ENCODE data around the gene FNDC8. TPM values are rescaled to one million over a fixed set of nuclear protein-coding genes. Genes with fewer than 3 reads are reported as not detected.

Gene FNDC8
- total RNA-seq, 1 experiment from 2014 or later, result not detected

DNA sequence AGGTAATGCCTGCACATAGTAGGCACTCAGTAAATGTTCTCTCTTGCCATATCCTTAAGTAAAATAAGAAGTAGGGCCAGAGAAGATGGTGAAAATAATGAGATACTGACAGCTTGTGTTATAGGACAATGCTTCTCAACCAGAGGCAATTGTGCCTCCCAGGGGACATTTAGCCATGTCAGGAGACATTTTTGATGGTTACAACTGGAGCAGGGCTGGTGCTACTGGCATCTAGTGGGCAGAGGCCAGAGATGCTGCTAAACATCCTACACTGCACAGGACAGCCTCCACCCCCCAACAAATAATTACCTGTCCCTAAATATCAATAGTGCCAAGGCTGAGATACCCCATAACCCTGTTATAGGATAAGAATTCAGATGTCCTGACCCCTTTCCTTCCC lies 3.4 kb upstream of the FNDC8 start:
- peak; percentile 54 for DNase-seq (ENCODE audit: low spot score)
- TF ChIP-seq, protein P1, sequence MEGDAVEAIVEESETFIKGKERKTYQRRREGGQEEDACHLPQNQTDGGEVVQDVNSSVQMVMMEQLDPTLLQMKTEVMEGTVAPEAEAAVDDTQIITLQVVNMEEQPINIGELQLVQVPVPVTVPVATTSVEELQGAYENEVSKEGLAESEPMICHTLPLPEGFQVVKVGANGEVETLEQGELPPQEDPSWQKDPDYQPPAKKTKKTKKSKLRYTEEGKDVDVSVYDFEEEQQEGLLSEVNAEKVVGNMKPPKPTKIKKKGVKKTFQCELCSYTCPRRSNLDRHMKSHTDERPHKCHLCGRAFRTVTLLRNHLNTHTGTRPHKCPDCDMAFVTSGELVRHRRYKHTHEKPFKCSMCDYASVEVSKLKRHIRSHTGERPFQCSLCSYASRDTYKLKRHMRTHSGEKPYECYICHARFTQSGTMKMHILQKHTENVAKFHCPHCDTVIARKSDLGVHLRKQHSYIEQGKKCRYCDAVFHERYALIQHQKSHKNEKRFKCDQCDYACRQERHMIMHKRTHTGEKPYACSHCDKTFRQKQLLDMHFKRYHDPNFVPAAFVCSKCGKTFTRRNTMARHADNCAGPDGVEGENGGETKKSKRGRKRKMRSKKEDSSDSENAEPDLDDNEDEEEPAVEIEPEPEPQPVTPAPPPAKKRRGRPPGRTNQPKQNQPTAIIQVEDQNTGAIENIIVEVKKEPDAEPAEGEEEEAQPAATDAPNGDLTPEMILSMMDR (conservative IDR thresholded peaks at IDR 0.05; ENCODE audit: low read depth, low read length), result peak; percentile 24; the same call in 1 of the 2 replicates
- TF ChIP-seq EZH2 (IDR thresholded peaks at IDR 0.05; ENCODE audit: borderline replicate concordance, low read depth, low read length, poor library complexity, severe bottlenecking), result no peak
- H3K36me3 ChIP-seq (ENCODE audit: insufficient read depth, low read length, poor library complexity, severe bottlenecking), result no peaks in the 10 kb centered on the region
- H3K27me3 ChIP-seq (replicated peaks; ENCODE audit: insufficient read depth, low read depth, low read length, poor library complexity), result no peaks in the 10 kb centered on the region
- H3K9me3 ChIP-seq (ENCODE audit: low read depth, low read length, poor library complexity, severe bottlenecking), result no peaks in the 10 kb centered on the region
- intact Hi-C loops (cut with micrococcal nuclease; ENCODE audit: unreplicated experiment), result no loop called here
- BruUV-seq (replicated peaks), result TSS peak; percentile 30
- CTCF ChIA-PET, result no interaction called here
- H3K27ac ChIP-seq (ENCODE audit: low read depth, low read length, poor library complexity, severe bottlenecking), result no peak overlapping the region
- H3K4me3 ChIP-seq (ENCODE audit: low read depth, low read length, poor library complexity, severe bottlenecking), result no peak overlapping the region
- no peaks in the 10 kb centered on the region for H3K4me1 ChIP-seq (ENCODE audit: insufficient read depth, low read length, poor library complexity, severe bottlenecking)
- POLR2A ChIA-PET (ENCODE audit: low non-redundant PET), result no interaction called here

DNA sequence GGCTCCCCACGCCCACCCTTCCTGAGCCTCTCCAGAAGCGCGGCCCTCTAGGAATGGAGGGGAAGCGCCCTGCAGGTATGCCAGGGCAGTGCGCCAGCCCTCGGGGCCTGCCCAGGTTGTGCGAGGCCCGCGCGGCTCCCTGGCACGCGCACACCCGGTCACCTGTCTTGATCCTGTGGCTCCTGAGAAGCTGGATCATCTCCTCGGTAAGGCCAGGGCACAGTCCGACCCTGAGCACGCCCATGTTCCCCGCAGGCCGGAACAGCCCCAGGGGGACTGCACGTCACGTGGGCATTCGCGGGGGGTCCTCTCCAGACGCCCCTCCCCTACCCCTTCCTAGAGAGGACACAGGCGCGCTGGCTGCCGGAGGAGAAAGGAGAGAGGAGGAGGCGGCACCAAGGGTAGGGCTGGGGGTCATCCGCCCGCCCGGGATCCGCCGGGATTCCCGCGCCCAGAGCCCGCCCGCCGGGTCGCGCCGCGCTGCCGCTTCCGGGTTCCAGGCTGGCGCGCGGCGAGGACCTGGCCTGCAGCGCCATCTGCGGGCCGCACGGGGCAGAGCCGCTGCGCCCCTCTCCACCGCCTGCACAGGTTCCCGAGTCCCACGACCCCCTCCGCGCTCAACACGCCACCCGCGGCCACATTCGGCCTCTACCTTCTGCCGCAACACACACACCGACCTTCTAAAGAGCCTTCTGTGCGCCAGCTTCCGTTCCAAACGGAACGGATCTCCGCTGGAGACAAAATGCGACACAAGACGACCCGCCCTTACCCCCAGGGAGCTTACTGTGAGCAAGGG lies 1.8 kb upstream of the FNDC8 start, which contains the start of gene RAD51D:
TSS of gene RAD51D (minus strand) at position 491 of the 796 bp plus-strand sequence. CDS start at position 244, 247 bp downstream.
- Histone ChIP-seq H3K36me3 (ENCODE audit: insufficient read depth, low read length, poor library complexity, severe bottlenecking) (no peaks in the 10 kb centered on the region), H3K9me3 (ENCODE audit: low read depth, low read length, poor library complexity, severe bottlenecking) (no peaks in the 10 kb centered on the region), H3K27ac (ENCODE audit: low read depth, low read length, poor library complexity, severe bottlenecking) (peak within 1 kb of the TSS; percentile 77), H3K27me3 (replicated peaks; ENCODE audit: insufficient read depth, low read depth, low read length, poor library complexity) (no peaks in the 10 kb centered on the region), H3K4me1 (ENCODE audit: insufficient read depth, low read length, poor library complexity, severe bottlenecking) (no peaks in the 10 kb centered on the region), H3K4me3 (ENCODE audit: low read depth, low read length, poor library complexity, severe bottlenecking) (peak within 1 kb of the TSS; percentile 70)
- TF ChIP-seq, protein P1 (conservative IDR thresholded peaks at IDR 0.05; ENCODE audit: low read depth, low read length), result peak; percentile 64
- no peak for TF ChIP-seq EZH2 (IDR thresholded peaks at IDR 0.05; ENCODE audit: borderline replicate concordance, low read depth, low read length, poor library complexity, severe bottlenecking)
- DNase-seq (ENCODE audit: low spot score), result peak; percentile 73
- intact Hi-C loops (cut with micrococcal nuclease; ENCODE audit: unreplicated experiment), result loop anchor here (1.0 kb wide), 1 partner anchor 121 kb away; no protein-coding TSS in a partner anchor
- POLR2A ChIA-PET (ENCODE audit: low non-redundant PET), result interaction anchor here (0.6 kb wide), 1 partner anchor 417 kb away, joined by 7 read pairs; no protein-coding TSS in a partner anchor
- BruUV-seq (replicated peaks), result no TSS peak
- CTCF ChIA-PET, result interaction anchor here (1.2 kb wide), 1 partner anchor 121 kb away, joined by 5 read pairs; no protein-coding TSS in a partner anchor

DNA sequence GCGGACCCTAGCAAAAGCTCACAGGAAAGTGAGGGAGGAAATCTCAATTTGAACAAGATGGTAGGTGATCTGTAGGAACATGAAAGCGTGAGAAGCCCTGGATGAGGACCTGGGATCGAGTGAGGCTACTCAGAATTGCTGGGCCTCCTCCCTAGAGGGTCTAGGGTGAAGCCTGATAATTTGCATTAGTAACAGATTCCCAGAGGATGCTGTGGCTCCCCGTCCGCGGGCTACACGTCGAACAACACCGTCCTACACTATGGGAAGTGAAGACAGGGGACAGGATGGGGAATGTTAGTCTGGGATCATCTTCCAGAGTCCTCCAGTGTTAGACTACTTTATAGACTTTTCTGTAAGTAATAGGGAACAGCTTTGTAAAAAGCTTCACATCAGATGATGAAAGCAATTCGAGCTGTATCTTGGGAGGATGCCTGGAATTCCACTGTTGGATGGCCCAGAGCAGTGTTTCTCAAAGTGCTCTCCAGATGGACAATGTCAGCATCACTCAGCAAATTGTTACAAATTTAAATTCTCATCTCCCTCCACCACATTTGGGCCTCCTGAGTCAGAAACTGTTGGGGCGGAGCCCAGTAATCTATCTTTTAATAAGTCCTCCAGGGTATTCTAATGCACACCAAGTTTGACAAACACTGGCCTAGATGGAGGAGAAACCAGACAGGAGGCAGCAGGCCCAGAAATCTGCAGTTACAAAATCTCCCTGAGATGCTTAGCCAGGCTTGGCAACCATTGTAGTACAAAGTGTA lies 6.5 kb downstream of the FNDC8 start:
- no peaks in the 10 kb centered on the region for H3K9me3 ChIP-seq (ENCODE audit: low read depth, low read length, poor library complexity, severe bottlenecking)
- intact Hi-C loops (cut with micrococcal nuclease; ENCODE audit: unreplicated experiment), result no loop called here
- TF ChIP-seq, protein P1 (conservative IDR thresholded peaks at IDR 0.05; ENCODE audit: low read depth, low read length), result no peak
- TF ChIP-seq EZH2 (IDR thresholded peaks at IDR 0.05; ENCODE audit: borderline replicate concordance, low read depth, low read length, poor library complexity, severe bottlenecking), result no peak
- no peak for DNase-seq (ENCODE audit: low spot score)
- no peaks in the 10 kb centered on the region for H3K4me1 ChIP-seq (ENCODE audit: insufficient read depth, low read length, poor library complexity, severe bottlenecking)
- ChIA-PET POLR2A (ENCODE audit: low non-redundant PET) (no interaction called here), CTCF (no interaction called here)
- H3K4me3 ChIP-seq (ENCODE audit: low read depth, low read length, poor library complexity, severe bottlenecking), result no peak overlapping the region
- no peaks in the 10 kb centered on the region for H3K27me3 ChIP-seq (replicated peaks; ENCODE audit: insufficient read depth, low read depth, low read length, poor library complexity)
- no TSS peak for BruUV-seq (replicated peaks)
- no peak overlapping the region for H3K27ac ChIP-seq (ENCODE audit: low read depth, low read length, poor library complexity, severe bottlenecking)
- no peaks in the 10 kb centered on the region for H3K36me3 ChIP-seq (ENCODE audit: insufficient read depth, low read length, poor library complexity, severe bottlenecking)
